ENCODE data around the gene ARSB. TPM values are rescaled to one million over a fixed set of nuclear protein-coding genes. Genes with fewer than 3 reads are reported as not detected.

The ARSB gene
- polyA plus RNA-seq, 1 of the 3 experiments (the other 2 are of a cell fraction): 12.5 TPM

GRCh38 chr5:79008362-79008761 lies 23.3 kb upstream of the ARSB start:
- H3K79me2 ChIP-seq (ENCODE audit: insufficient read depth): no peaks in the 10 kb centered on the region
- H3K27ac ChIP-seq (ENCODE audit: low read depth in 2 of 2, low read length in 1 of 2): no peak overlapping the region
- peaks cover 0 to 2% of the 10 kb centered on the region in 2 experiments; a peak in 1 of 4 replicates for H3K4me1 ChIP-seq (ENCODE audit: control insufficient read depth in 1 of 2, insufficient read depth in 2 of 2, low read depth in 1 of 2, low read length in 1 of 2)
- H4K20me1 ChIP-seq (ENCODE audit: insufficient read depth): no peaks in the 10 kb centered on the region
- ChIA-PET CTCF (interaction anchor here (0.6 to 6.8 kb wide), 4 partner anchors 14 to 125 kb away, joined by 3 to 104 read pairs (median 6); no protein-coding TSS in a partner anchor), POLR2A (no interaction called here)
- peaks cover 4% of the 10 kb centered on the region for H3F3A ChIP-seq (replicated peaks; ENCODE audit: insufficient read depth)
- H3K27me3 ChIP-seq (ENCODE audit: insufficient read depth): no peaks in the 10 kb centered on the region
- no peak for DNase-seq
- WGBS (ENCODE audit: low lambda C conversion rate): 57% methylated on average over 3 of the region's 3 CpGs
- H3K4me3 ChIP-seq (ENCODE audit: low read depth in 2 of 2, low read length in 1 of 2): no peak overlapping the region
- H3K9ac ChIP-seq: no peak overlapping the region
- H3K36me3 ChIP-seq (replicated peaks in 1 of 2; ENCODE audit: control insufficient read depth in 1 of 2, insufficient read depth in 2 of 2, low read length in 1 of 2): no peaks in the 10 kb centered on the region
- H3K9me3 ChIP-seq: no peaks in the 10 kb centered on the region
- no peak overlapping the region for H2AFZ ChIP-seq (ENCODE audit: low read depth)
- H3K4me2 ChIP-seq: no peak overlapping the region
- TF ChIP-seq EP300 (IDR thresholded peaks at IDR 0.05; ENCODE audit: borderline replicate concordance in 1 of 2, low read depth in 1 of 2, low read length in 1 of 2) (no peak), ELF1 (IDR thresholded peaks at IDR 0.05) (no peak), FOXJ3 (CRISPR knock-in tag; IDR thresholded peaks at IDR 0.05) (no peak), RXRA (IDR thresholded peaks at IDR 0.05; ENCODE audit: borderline replicate concordance, low read depth) (no peak), YY1 (IDR thresholded peaks at IDR 0.05; ENCODE audit: low read depth) (no peak), RFX5 (IDR thresholded peaks at IDR 0.05; ENCODE audit: low read length) (no peak), FOXM1 (IDR thresholded peaks at IDR 0.05; ENCODE audit: low read depth) (no peak), GABPA (IDR thresholded peaks at IDR 0.05; ENCODE audit: low read depth) (no peak), RCOR1 (IDR thresholded peaks at IDR 0.05; ENCODE audit: low read length) (no peak), POLR2AphosphoS5 (IDR thresholded peaks at IDR 0.05; ENCODE audit: low read depth, low read length) (no peak), ZBTB33 (IDR thresholded peaks at IDR 0.05; ENCODE audit: borderline replicate concordance, low read depth) (no peak), CHD2 (IDR thresholded peaks at IDR 0.05; ENCODE audit: low read length, partially characterized antibody) (no peak), MEF2A (IDR thresholded peaks at IDR 0.05; ENCODE audit: borderline replicate concordance, low read depth) (no peak), EZH2phosphoT487 (IDR thresholded peaks at IDR 0.05; ENCODE audit: borderline replicate concordance, low read depth) (no peak), JUND (IDR thresholded peaks at IDR 0.05) (no peak)
- TF ChIP-seq, protein P1, sequence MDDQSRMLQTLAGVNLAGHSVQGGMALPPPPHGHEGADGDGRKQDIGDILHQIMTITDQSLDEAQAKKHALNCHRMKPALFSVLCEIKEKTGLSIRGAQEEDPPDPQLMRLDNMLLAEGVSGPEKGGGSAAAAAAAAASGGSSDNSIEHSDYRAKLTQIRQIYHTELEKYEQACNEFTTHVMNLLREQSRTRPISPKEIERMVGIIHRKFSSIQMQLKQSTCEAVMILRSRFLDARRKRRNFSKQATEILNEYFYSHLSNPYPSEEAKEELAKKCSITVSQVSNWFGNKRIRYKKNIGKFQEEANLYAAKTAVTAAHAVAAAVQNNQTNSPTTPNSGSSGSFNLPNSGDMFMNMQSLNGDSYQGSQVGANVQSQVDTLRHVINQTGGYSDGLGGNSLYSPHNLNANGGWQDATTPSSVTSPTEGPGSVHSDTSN (IDR thresholded peaks at IDR 0.05): no peak
- H3K9me2 ChIP-seq: no peaks in the 10 kb centered on the region

DNA sequence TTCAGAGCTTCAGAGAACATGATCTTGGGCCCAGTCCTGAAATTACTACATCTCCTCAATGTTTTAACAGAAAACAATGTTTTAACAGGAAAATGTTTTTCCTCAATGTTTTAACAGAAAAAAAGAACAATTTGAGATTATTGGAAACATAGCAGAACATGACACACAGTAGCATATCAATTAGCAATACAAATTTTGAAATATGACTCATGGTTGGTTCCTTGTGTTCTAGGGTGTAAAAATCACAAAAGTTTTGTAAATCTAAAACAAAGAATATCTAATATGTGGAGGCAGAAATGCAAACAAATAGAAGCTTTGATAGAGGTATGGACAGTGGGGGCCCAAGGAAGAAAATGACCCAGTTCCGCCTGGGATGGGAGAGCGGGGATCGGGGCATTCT lies 22.8 kb upstream of the ARSB start:
- no peaks in the 10 kb centered on the region for H3K27me3 ChIP-seq (ENCODE audit: insufficient read depth)
- no peak overlapping the region for H3K4me2 ChIP-seq
- TF ChIP-seq RFX5 (IDR thresholded peaks at IDR 0.05; ENCODE audit: low read length) (no peak), FOXM1 (IDR thresholded peaks at IDR 0.05; ENCODE audit: low read depth) (no peak), POLR2AphosphoS5 (IDR thresholded peaks at IDR 0.05; ENCODE audit: low read depth, low read length) (no peak), TAF1 (IDR thresholded peaks at IDR 0.05; ENCODE audit: borderline replicate concordance, low read depth, low read length) (no peak), GATA2 (CRISPR knock-in tag; IDR thresholded peaks at IDR 0.05) (no peak), MXI1 (IDR thresholded peaks at IDR 0.05; ENCODE audit: low read depth, low read length) (no peak)
- no peaks in the 10 kb centered on the region for H3K9me3 ChIP-seq
- peaks cover 0 to 2% of the 10 kb centered on the region in 2 experiments; a peak in 1 of 4 replicates for H3K4me1 ChIP-seq (ENCODE audit: control insufficient read depth in 1 of 2, insufficient read depth in 2 of 2, low read depth in 1 of 2, low read length in 1 of 2)
- POLR2A ChIA-PET: no interaction called here
- no peaks in the 10 kb centered on the region for H3K36me3 ChIP-seq (replicated peaks in 1 of 2; ENCODE audit: control insufficient read depth in 1 of 2, insufficient read depth in 2 of 2, low read length in 1 of 2)
- H2AFZ ChIP-seq (ENCODE audit: low read depth): no peak overlapping the region
- H3K27ac ChIP-seq (ENCODE audit: low read depth in 2 of 2, low read length in 1 of 2): no peak overlapping the region
- H3K4me3 ChIP-seq (ENCODE audit: low read depth in 2 of 2, low read length in 1 of 2): no peak overlapping the region
- H4K20me1 ChIP-seq (ENCODE audit: insufficient read depth): no peaks in the 10 kb centered on the region
- H3K9me2 ChIP-seq: no peaks in the 10 kb centered on the region
- no peak for DNase-seq
- 96% methylated on average over 3 of the region's 3 CpGs for WGBS (ENCODE audit: low lambda C conversion rate)
- H3F3A ChIP-seq (replicated peaks; ENCODE audit: insufficient read depth): peaks cover 4% of the 10 kb centered on the region
- H3K79me2 ChIP-seq (ENCODE audit: insufficient read depth): no peaks in the 10 kb centered on the region
- CTCF ChIA-PET: interaction anchor here (1.4 to 6.8 kb wide), 3 partner anchors 14 to 125 kb away, joined by 4 to 104 read pairs (median 9); no protein-coding TSS in a partner anchor
- H3K9ac ChIP-seq: no peak overlapping the region

Measured in SK-N-SH (cell line).